NB4 (cell line): Measurements from ENCODE around the gene OR51D1.

Experiments used
- DNase-seq: peaks from one replicate; pipeline ENCODE4 v3.0.0; 2010; ENCODE audit warnings: low read depth
- H3K4me3 ChIP-seq: one replicate; pipeline ENCODE4 v1.5.1; 2011; ENCODE audit warnings: mild to moderate bottlenecking, low read depth, low read length, moderate library complexity
- CTCF ChIP-seq: IDR thresholded peaks from one replicate; pipeline ENCODE4 v1.5.1; 2012; ENCODE audit warnings: low read depth, low read length
- MAX ChIP-seq: IDR thresholded peaks from 2 replicates; pipeline ENCODE4 v1.6.1; 2011; ENCODE audit warnings: low read depth, low read length
- MYC ChIP-seq: IDR thresholded peaks from 2 replicates; pipeline ENCODE4 v1.6.1; 2011; ENCODE audit warnings: low read depth, low read length
- POLR2A ChIP-seq: IDR thresholded peaks from 2 replicates; pipeline ENCODE4 v1.6.1; 2011; ENCODE audit warnings: mild to moderate bottlenecking; ENCODE audit not compliant: insufficient read length; ENCODE audit errors: extremely low read depth

The OR51D1 gene

GRCh38 chr11:4665424-4665823, 28.1 kb downstream of the OR51D1 start:
- TF ChIP-seq CTCF = no peak
- no peak for TF ChIP-seq MYC
- TF ChIP-seq MAX = no peak
- no peak for TF ChIP-seq POLR2A
- no peak for DNase-seq
- no peak overlapping the region for H3K4me3 ChIP-seq

GRCh38 chr11:4671741-4672140, 34.5 kb downstream of the OR51D1 start:
- DNase-seq = no peak
- TF ChIP-seq POLR2A (no peak), MYC (no peak), MAX (no peak)
- no peak overlapping the region for H3K4me3 ChIP-seq

- no peak for DNase-seq
- no peak for TF ChIP-seq MYC
- TF ChIP-seq CTCF = no peak
- no peak overlapping the region for H3K4me3 ChIP-seq
Measured at GRCh38 chr11:4672470-4672869, 35.2 kb downstream of the OR51D1 start.

- H3K4me3 ChIP-seq = no peak overlapping the region
- no peak for DNase-seq
- TF ChIP-seq POLR2A (no peak), MYC (no peak), CTCF (no peak)
Measured at GRCh38 chr11:4673781-4674180, 36.5 kb downstream of the OR51D1 start.

GRCh38 chr11:4677948-4678347, 40.7 kb downstream of the OR51D1 start:
- DNase-seq = no peak
- H3K4me3 ChIP-seq = no peak overlapping the region
- no peak for TF ChIP-seq MAX
- no peak for TF ChIP-seq CTCF
- no peak for TF ChIP-seq POLR2A
- no peak for TF ChIP-seq MYC

- no peak for DNase-seq
Measured at GRCh38 chr11:4680341-4680740, 43.1 kb downstream of the OR51D1 start.

GRCh38 chr11:4682623-4683419, 45.5 kb downstream of the OR51D1 start:
- no peak overlapping the region for H3K4me3 ChIP-seq
- TF ChIP-seq POLR2A (no peak), MAX (no peak), CTCF (no peak), MYC (no peak)
- no peak for DNase-seq

More at GRCh38 chr11:4680341-4680740, 43.1 kb downstream of the OR51D1 start:
- H3K4me3 ChIP-seq = no peak overlapping the region
- TF ChIP-seq MAX (no peak), POLR2A (no peak), MYC (no peak)
